ENCODE measurements around the gene TFB2M.
A peak's percentile ranks its signal among the peaks of the same experiment; 100 is the strongest.
"Not testable (repeated sequence)": the region's sequence is repeated elsewhere in the genome, so short reads cannot be mapped to it uniquely, and the experiment has no call there.

TFB2M gene

GRCh38 chr1:246566128-246566812 lies at the start of gene TFB2M, which contains the start of gene CNST:
Gene TFB2M, minus strand, starts transcription at chr1:246566261. Its CDS starts 123 bp downstream, at chr1:246566138.
Gene CNST, plus strand, starts transcription at chr1:246566456. Its CDS starts 25,107 bp downstream, at chr1:246591563.
- Histone ChIP-seq H3K9me3 (ENCODE audit: control insufficient read depth in 2 of 2, low read length in 2 of 2) (no peaks in the 10 kb centered on the region), H3K9ac (ENCODE audit: low read depth in 1 of 2, low read length in 2 of 2) (peak within 1 kb of the TSS; percentile 96 to 99), H3K27me3 (ENCODE audit: control insufficient read depth in 2 of 2, insufficient read depth in 2 of 2, low read length in 2 of 2) (no peaks in the 10 kb centered on the region), H3K4me1 (ENCODE audit: control insufficient read depth in 2 of 2, insufficient read depth in 2 of 2, low read length in 2 of 2) (peaks cover 32% of the 10 kb centered on the region in 2 donors), H3K27ac (ENCODE audit: low read depth in 2 of 2, low read length in 2 of 2) (peak within 1 kb of the TSS; percentile 90 to 97), H3K4me3 (ENCODE audit: low read length in 2 of 2) (peak within 1 kb of the TSS; percentile 91 to 100), H3K36me3 (ENCODE audit: control insufficient read depth in 2 of 2, insufficient read depth in 2 of 2, low read length in 2 of 2) (peaks cover 3% of the 10 kb centered on the region in 2 donors)

- Histone ChIP-seq H3K9ac (ENCODE audit: low read depth in 1 of 2, low read length in 2 of 2) (no peak overlapping the region), H3K4me1 (ENCODE audit: control insufficient read depth in 2 of 2, insufficient read depth in 2 of 2, low read length in 2 of 2) (peaks cover 9 to 24% of the 10 kb centered on the region in 2 donors), H3K4me3 (ENCODE audit: low read length in 2 of 2) (no peak overlapping the region), H3K9me3 (ENCODE audit: control insufficient read depth in 2 of 2, low read length in 2 of 2) (no peaks in the 10 kb centered on the region), H3K27me3 (ENCODE audit: control insufficient read depth in 2 of 2, insufficient read depth in 2 of 2, low read length in 2 of 2) (no peaks in the 10 kb centered on the region), H3K27ac (ENCODE audit: low read depth in 2 of 2, low read length in 2 of 2) (no peak overlapping the region), H3K36me3 (ENCODE audit: control insufficient read depth in 2 of 2, insufficient read depth in 2 of 2, low read length in 2 of 2) (no peaks in the 10 kb centered on the region)
These were observed 47.2 kb upstream of the TFB2M start for GRCh38 chr1:246613096-246613758.

- Histone ChIP-seq H3K27me3 (ENCODE audit: control insufficient read depth in 2 of 2, insufficient read depth in 2 of 2, low read length in 2 of 2) (no peaks in the 10 kb centered on the region), H3K36me3 (ENCODE audit: control insufficient read depth in 2 of 2, insufficient read depth in 2 of 2, low read length in 2 of 2) (no peaks in the 10 kb centered on the region), H3K27ac (ENCODE audit: low read depth in 2 of 2, low read length in 2 of 2) (peak overlapping the region; percentile 61 to 77), H3K9me3 (ENCODE audit: control insufficient read depth in 2 of 2, low read length in 2 of 2) (no peaks in the 10 kb centered on the region), H3K9ac (ENCODE audit: low read depth in 1 of 2, low read length in 2 of 2) (no peak overlapping the region), H3K4me1 (ENCODE audit: control insufficient read depth in 2 of 2, insufficient read depth in 2 of 2, low read length in 2 of 2) (peaks cover 9 to 17% of the 10 kb centered on the region in 2 donors), H3K4me3 (ENCODE audit: low read length in 2 of 2) (no peak overlapping the region)
These were observed 43.6 kb upstream of the TFB2M start for GRCh38 chr1:246609632-246610031.

- Histone ChIP-seq H3K4me1 (ENCODE audit: control insufficient read depth in 2 of 2, insufficient read depth in 2 of 2, low read length in 2 of 2) (peaks cover 9 to 17% of the 10 kb centered on the region in 2 donors), H3K4me3 (ENCODE audit: low read length in 2 of 2) (peak overlapping the region; percentile 27 to 28)
These were observed 42.7 kb upstream of the TFB2M start for GRCh38 chr1:246608616-246609376.

GRCh38 chr1:246607462-246607861 lies 41.4 kb upstream of the TFB2M start:
- peaks cover 9 to 17% of the 10 kb centered on the region in 2 donors for H3K4me1 ChIP-seq (ENCODE audit: control insufficient read depth in 2 of 2, insufficient read depth in 2 of 2, low read length in 2 of 2)
- no peaks in the 10 kb centered on the region for H3K36me3 ChIP-seq (ENCODE audit: control insufficient read depth in 2 of 2, insufficient read depth in 2 of 2, low read length in 2 of 2)
- H3K9ac ChIP-seq (ENCODE audit: low read depth in 1 of 2, low read length in 2 of 2): no peak overlapping the region
- H3K27me3 ChIP-seq (ENCODE audit: control insufficient read depth in 2 of 2, insufficient read depth in 2 of 2, low read length in 2 of 2): no peaks in the 10 kb centered on the region
- no peaks in the 10 kb centered on the region for H3K9me3 ChIP-seq (ENCODE audit: control insufficient read depth in 2 of 2, low read length in 2 of 2)
- no peak overlapping the region for H3K27ac ChIP-seq (ENCODE audit: low read depth in 2 of 2, low read length in 2 of 2)
- H3K4me3 ChIP-seq (ENCODE audit: low read length in 2 of 2): no peak overlapping the region

More at GRCh38 chr1:246608616-246609376, 42.7 kb upstream of the TFB2M start:
- no peaks in the 10 kb centered on the region for H3K27me3 ChIP-seq (ENCODE audit: control insufficient read depth in 2 of 2, insufficient read depth in 2 of 2, low read length in 2 of 2)
- H3K27ac ChIP-seq (ENCODE audit: low read depth in 2 of 2, low read length in 2 of 2): peak overlapping the region; percentile 61 to 77
- no peaks in the 10 kb centered on the region for H3K36me3 ChIP-seq (ENCODE audit: control insufficient read depth in 2 of 2, insufficient read depth in 2 of 2, low read length in 2 of 2)
- no peaks in the 10 kb centered on the region for H3K9me3 ChIP-seq (ENCODE audit: control insufficient read depth in 2 of 2, low read length in 2 of 2)
- no peak overlapping the region for H3K9ac ChIP-seq (ENCODE audit: low read depth in 1 of 2, low read length in 2 of 2)

GRCh38 chr1:246605231-246605630 lies 39.2 kb upstream of the TFB2M start:
- not testable (repeated sequence) for H3K27me3 ChIP-seq (ENCODE audit: control insufficient read depth in 2 of 2, insufficient read depth in 2 of 2, low read length in 2 of 2); H3K27ac ChIP-seq (ENCODE audit: low read depth in 2 of 2, low read length in 2 of 2); H3K9ac ChIP-seq (ENCODE audit: low read depth in 1 of 2, low read length in 2 of 2); H3K36me3 ChIP-seq (ENCODE audit: control insufficient read depth in 2 of 2, insufficient read depth in 2 of 2, low read length in 2 of 2); H3K4me3 ChIP-seq (ENCODE audit: low read length in 2 of 2); H3K9me3 ChIP-seq (ENCODE audit: control insufficient read depth in 2 of 2, low read length in 2 of 2)
- peaks cover 9 to 15% of the 10 kb centered on the region in 2 donors for H3K4me1 ChIP-seq (ENCODE audit: control insufficient read depth in 2 of 2, insufficient read depth in 2 of 2, low read length in 2 of 2)

- Histone ChIP-seq H3K9ac (ENCODE audit: low read depth in 1 of 2, low read length in 2 of 2) (no peak overlapping the region), H3K4me3 (ENCODE audit: low read length in 2 of 2) (no peak overlapping the region), H3K4me1 (ENCODE audit: control insufficient read depth in 2 of 2, insufficient read depth in 2 of 2, low read length in 2 of 2) (peaks cover 12 to 21% of the 10 kb centered on the region in 2 donors), H3K9me3 (ENCODE audit: control insufficient read depth in 2 of 2, low read length in 2 of 2) (no peaks in the 10 kb centered on the region), H3K36me3 (ENCODE audit: control insufficient read depth in 2 of 2, insufficient read depth in 2 of 2, low read length in 2 of 2) (no peaks in the 10 kb centered on the region), H3K27me3 (ENCODE audit: control insufficient read depth in 2 of 2, insufficient read depth in 2 of 2, low read length in 2 of 2) (no peaks in the 10 kb centered on the region), H3K27ac (ENCODE audit: low read depth in 2 of 2, low read length in 2 of 2) (no peak overlapping the region)
These were observed 36.1 kb upstream of the TFB2M start for GRCh38 chr1:246602194-246602593.

- Histone ChIP-seq H3K36me3 (ENCODE audit: control insufficient read depth in 2 of 2, insufficient read depth in 2 of 2, low read length in 2 of 2) (no peaks in the 10 kb centered on the region), H3K27ac (ENCODE audit: low read depth in 2 of 2, low read length in 2 of 2) (no peak overlapping the region), H3K27me3 (ENCODE audit: control insufficient read depth in 2 of 2, insufficient read depth in 2 of 2, low read length in 2 of 2) (no peaks in the 10 kb centered on the region), H3K4me1 (ENCODE audit: control insufficient read depth in 2 of 2, insufficient read depth in 2 of 2, low read length in 2 of 2) (peaks cover 17 to 32% of the 10 kb centered on the region in 2 donors), H3K4me3 (ENCODE audit: low read length in 2 of 2) (no peak overlapping the region), H3K9ac (ENCODE audit: low read depth in 1 of 2, low read length in 2 of 2) (no peak overlapping the region), H3K9me3 (ENCODE audit: control insufficient read depth in 2 of 2, low read length in 2 of 2) (no peaks in the 10 kb centered on the region)
These were observed 34.5 kb upstream of the TFB2M start for GRCh38 chr1:246600579-246600978.

GRCh38 chr1:246599315-246599714 lies 33.3 kb upstream of the TFB2M start:
- no peaks in the 10 kb centered on the region for H3K27me3 ChIP-seq (ENCODE audit: control insufficient read depth in 2 of 2, insufficient read depth in 2 of 2, low read length in 2 of 2)
- peaks cover 17 to 32% of the 10 kb centered on the region in 2 donors for H3K4me1 ChIP-seq (ENCODE audit: control insufficient read depth in 2 of 2, insufficient read depth in 2 of 2, low read length in 2 of 2)
- no peaks in the 10 kb centered on the region for H3K36me3 ChIP-seq (ENCODE audit: control insufficient read depth in 2 of 2, insufficient read depth in 2 of 2, low read length in 2 of 2)
- H3K27ac ChIP-seq (ENCODE audit: low read depth in 2 of 2, low read length in 2 of 2): no peak overlapping the region
- H3K4me3 ChIP-seq (ENCODE audit: low read length in 2 of 2): no peak overlapping the region
- H3K9me3 ChIP-seq (ENCODE audit: control insufficient read depth in 2 of 2, low read length in 2 of 2): no peaks in the 10 kb centered on the region
- H3K9ac ChIP-seq (ENCODE audit: low read depth in 1 of 2, low read length in 2 of 2): no peak overlapping the region

- H3K36me3 ChIP-seq (ENCODE audit: control insufficient read depth in 2 of 2, insufficient read depth in 2 of 2, low read length in 2 of 2): no peaks in the 10 kb centered on the region
- no peak overlapping the region for H3K4me3 ChIP-seq (ENCODE audit: low read length in 2 of 2)
- no peaks in the 10 kb centered on the region for H3K9me3 ChIP-seq (ENCODE audit: control insufficient read depth in 2 of 2, low read length in 2 of 2)
- peak overlapping the region in 1 of 2 donors; percentile 2 for H3K9ac ChIP-seq (ENCODE audit: low read depth in 1 of 2, low read length in 2 of 2)
- H3K27ac ChIP-seq (ENCODE audit: low read depth in 2 of 2, low read length in 2 of 2): peak overlapping the region; percentile 73 to 79
- H3K27me3 ChIP-seq (ENCODE audit: control insufficient read depth in 2 of 2, insufficient read depth in 2 of 2, low read length in 2 of 2): no peaks in the 10 kb centered on the region
- peaks cover 17 to 36% of the 10 kb centered on the region in 2 donors for H3K4me1 ChIP-seq (ENCODE audit: control insufficient read depth in 2 of 2, insufficient read depth in 2 of 2, low read length in 2 of 2)
These were observed 31.9 kb upstream of the TFB2M start for GRCh38 chr1:246597971-246598370.
